ENCODE results near the gene SLC6A6.

SLC6A6 gene

GRCh38 chr3:14411988-14412387, 9.6 kb downstream of the SLC6A6 start:
- Histone ChIP-seq H3K27me3 (ENCODE audit: insufficient read depth, low read length) (no peaks in the 10 kb centered on the region), H2AK5ac (ENCODE audit: low read length) (no peak overlapping the region), H3K4me3 (ENCODE audit: low read depth, low read length) (no peak overlapping the region), H3K18ac (ENCODE audit: low read length) (no peak overlapping the region), H4K12ac (ENCODE audit: low read depth, low read length) (no peak overlapping the region), H3K23ac (ENCODE audit: low read length) (no peak overlapping the region), H2BK120ac (ENCODE audit: insufficient read depth, low read length, poor library complexity) (no peak overlapping the region), H3K79me1 (ENCODE audit: low read length) (peaks cover 18% of the 10 kb centered on the region), H4K91ac (ENCODE audit: low read depth, low read length) (no peak overlapping the region), H3K9ac (ENCODE audit: low read length) (no peak overlapping the region), H3K4ac (ENCODE audit: low read depth, low read length) (no peak overlapping the region), H2BK12ac (ENCODE audit: low read length) (no peak overlapping the region), H4K8ac (ENCODE audit: low read depth, low read length) (no peak overlapping the region), H3K14ac (ENCODE audit: low read length) (no peak overlapping the region), H3K36me3 (ENCODE audit: control insufficient read depth in 1 of 2, insufficient read depth in 2 of 2, low read length in 2 of 2) (peaks cover 33 to 34% of the 10 kb centered on the region in 2 experiments), H3K4me1 (ENCODE audit: control insufficient read depth in 1 of 2, insufficient read depth in 2 of 2, low read length in 2 of 2) (peaks cover 31 to 37% of the 10 kb centered on the region in 2 experiments), H3K27ac (ENCODE audit: low read depth, low read length) (no peak overlapping the region), H3K9me3 (ENCODE audit: insufficient read depth, low read depth, low read length) (no peaks in the 10 kb centered on the region), H3K4me2 (ENCODE audit: low read length) (no peak overlapping the region), H2AFZ (ENCODE audit: insufficient read depth, low read length, poor library complexity) (no peak overlapping the region), H3K79me2 (ENCODE audit: control insufficient read depth, insufficient read depth, low read length, poor library complexity) (peaks cover 3% of the 10 kb centered on the region), H2BK5ac (ENCODE audit: low read depth, low read length, poor library complexity) (no peak overlapping the region)
- no CpG with 5 or more reads among the region's 7 CpGs for WGBS (ENCODE audit: extremely low coverage, insufficient coverage, insufficient read length)
- no peak for DNase-seq

- H2BK12ac ChIP-seq (ENCODE audit: low read length): no peak overlapping the region
- H4K12ac ChIP-seq (ENCODE audit: low read depth, low read length): no peak overlapping the region
- no peak for DNase-seq
- H4K91ac ChIP-seq (ENCODE audit: low read depth, low read length): peak overlapping the region; percentile 16
- no peak overlapping the region for H4K8ac ChIP-seq (ENCODE audit: low read depth, low read length)
- H2AFZ ChIP-seq (ENCODE audit: insufficient read depth, low read length, poor library complexity): no peak overlapping the region
- no peak overlapping the region for H2BK5ac ChIP-seq (ENCODE audit: low read depth, low read length, poor library complexity)
- H3K9me3 ChIP-seq (ENCODE audit: insufficient read depth, low read depth, low read length): no peaks in the 10 kb centered on the region
- no peak overlapping the region for H3K27ac ChIP-seq (ENCODE audit: low read depth, low read length)
- no peak overlapping the region for H3K23ac ChIP-seq (ENCODE audit: low read length)
- peak overlapping the region; percentile 21 for H3K4me2 ChIP-seq (ENCODE audit: low read length)
- peaks cover 3% of the 10 kb centered on the region for H3K79me2 ChIP-seq (ENCODE audit: control insufficient read depth, insufficient read depth, low read length, poor library complexity)
- H2AK5ac ChIP-seq (ENCODE audit: low read length): no peak overlapping the region
- H3K4me1 ChIP-seq (ENCODE audit: control insufficient read depth in 1 of 2, insufficient read depth in 2 of 2, low read length in 2 of 2): peaks cover 31 to 37% of the 10 kb centered on the region in 2 experiments
- H3K4ac ChIP-seq (ENCODE audit: low read depth, low read length): no peak overlapping the region
- no peaks in the 10 kb centered on the region for H3K27me3 ChIP-seq (ENCODE audit: insufficient read depth, low read length)
- no peak overlapping the region for H2BK120ac ChIP-seq (ENCODE audit: insufficient read depth, low read length, poor library complexity)
- no CpG with 5 or more reads among the region's 13 CpGs for WGBS (ENCODE audit: extremely low coverage, insufficient coverage, insufficient read length)
- H3K14ac ChIP-seq (ENCODE audit: low read length): no peak overlapping the region
- H3K36me3 ChIP-seq (ENCODE audit: control insufficient read depth in 1 of 2, insufficient read depth in 2 of 2, low read length in 2 of 2): peaks cover 33 to 34% of the 10 kb centered on the region in 2 experiments
- H3K9ac ChIP-seq (ENCODE audit: low read length): no peak overlapping the region
- H3K18ac ChIP-seq (ENCODE audit: low read length): peak overlapping the region; percentile 19
- no peak overlapping the region for H3K4me3 ChIP-seq (ENCODE audit: low read depth, low read length)
- peaks cover 18% of the 10 kb centered on the region for H3K79me1 ChIP-seq (ENCODE audit: low read length)
Measured at GRCh38 chr3:14412831-14413380, 10.5 kb downstream of the SLC6A6 start.

- peaks cover 3% of the 10 kb centered on the region for H3K79me2 ChIP-seq (ENCODE audit: control insufficient read depth, insufficient read depth, low read length, poor library complexity)
- H2BK5ac ChIP-seq (ENCODE audit: low read depth, low read length, poor library complexity): no peak overlapping the region
- no peak overlapping the region for H2AK5ac ChIP-seq (ENCODE audit: low read length)
- H3K27ac ChIP-seq (ENCODE audit: low read depth, low read length): no peak overlapping the region
- H3K4me2 ChIP-seq (ENCODE audit: low read length): peak overlapping the region; percentile 21
- H3K4me1 ChIP-seq (ENCODE audit: control insufficient read depth in 1 of 2, insufficient read depth in 2 of 2, low read length in 2 of 2): peaks cover 31 to 40% of the 10 kb centered on the region in 2 experiments
- WGBS (ENCODE audit: extremely low coverage, insufficient coverage, insufficient read length): no CpG with 5 or more reads among the region's 11 CpGs
- no peak overlapping the region for H2AFZ ChIP-seq (ENCODE audit: insufficient read depth, low read length, poor library complexity)
- H4K12ac ChIP-seq (ENCODE audit: low read depth, low read length): no peak overlapping the region
- no peak overlapping the region for H3K4ac ChIP-seq (ENCODE audit: low read depth, low read length)
- DNase-seq: no peak
- H3K14ac ChIP-seq (ENCODE audit: low read length): no peak overlapping the region
- H3K9ac ChIP-seq (ENCODE audit: low read length): no peak overlapping the region
- H2BK12ac ChIP-seq (ENCODE audit: low read length): no peak overlapping the region
- no peak overlapping the region for H3K18ac ChIP-seq (ENCODE audit: low read length)
- no peak overlapping the region for H4K91ac ChIP-seq (ENCODE audit: low read depth, low read length)
- peaks cover 21% of the 10 kb centered on the region for H3K79me1 ChIP-seq (ENCODE audit: low read length)
- no peak overlapping the region for H3K4me3 ChIP-seq (ENCODE audit: low read depth, low read length)
- H4K8ac ChIP-seq (ENCODE audit: low read depth, low read length): no peak overlapping the region
- H3K23ac ChIP-seq (ENCODE audit: low read length): no peak overlapping the region
- H3K36me3 ChIP-seq (ENCODE audit: control insufficient read depth in 1 of 2, insufficient read depth in 2 of 2, low read length in 2 of 2): peaks cover 33 to 40% of the 10 kb centered on the region in 2 experiments
- no peaks in the 10 kb centered on the region for H3K9me3 ChIP-seq (ENCODE audit: insufficient read depth, low read depth, low read length)
- no peaks in the 10 kb centered on the region for H3K27me3 ChIP-seq (ENCODE audit: insufficient read depth, low read length)
- no peak overlapping the region for H2BK120ac ChIP-seq (ENCODE audit: insufficient read depth, low read length, poor library complexity)
Measured at GRCh38 chr3:14413381-14414071, 11.1 kb downstream of the SLC6A6 start.

- no peaks in the 10 kb centered on the region for H3K27me3 ChIP-seq (ENCODE audit: insufficient read depth, low read length)
- no peak overlapping the region for H2AFZ ChIP-seq (ENCODE audit: insufficient read depth, low read length, poor library complexity)
Measured at GRCh38 chr3:14414846-14415464, 12.5 kb downstream of the SLC6A6 start.

More at GRCh38 chr3:14414846-14415464, 12.5 kb downstream of the SLC6A6 start:
- no CpG with 5 or more reads among the region's 5 CpGs for WGBS (ENCODE audit: extremely low coverage, insufficient coverage, insufficient read length)
- no peak for DNase-seq
- Histone ChIP-seq H3K18ac (ENCODE audit: low read length) (peak overlapping the region; percentile 13), H3K9ac (ENCODE audit: low read length) (no peak overlapping the region), H3K79me1 (ENCODE audit: low read length) (peaks cover 25% of the 10 kb centered on the region), H2BK5ac (ENCODE audit: low read depth, low read length, poor library complexity) (no peak overlapping the region), H3K9me3 (ENCODE audit: insufficient read depth, low read depth, low read length) (no peaks in the 10 kb centered on the region), H4K91ac (ENCODE audit: low read depth, low read length) (no peak overlapping the region), H4K12ac (ENCODE audit: low read depth, low read length) (no peak overlapping the region), H2BK12ac (ENCODE audit: low read length) (peak overlapping the region; percentile 66), H2BK120ac (ENCODE audit: insufficient read depth, low read length, poor library complexity) (no peak overlapping the region), H3K14ac (ENCODE audit: low read length) (peak overlapping the region; percentile 29), H3K23ac (ENCODE audit: low read length) (no peak overlapping the region), H3K79me2 (ENCODE audit: control insufficient read depth, insufficient read depth, low read length, poor library complexity) (peaks cover 3% of the 10 kb centered on the region), H3K4ac (ENCODE audit: low read depth, low read length) (no peak overlapping the region), H2AK5ac (ENCODE audit: low read length) (no peak overlapping the region), H3K27ac (ENCODE audit: low read depth, low read length) (no peak overlapping the region), H3K36me3 (ENCODE audit: control insufficient read depth in 1 of 2, insufficient read depth in 2 of 2, low read length in 2 of 2) (peaks cover 33 to 36% of the 10 kb centered on the region in 2 experiments), H4K8ac (ENCODE audit: low read depth, low read length) (no peak overlapping the region), H3K4me3 (ENCODE audit: low read depth, low read length) (no peak overlapping the region), H3K4me2 (ENCODE audit: low read length) (no peak overlapping the region), H3K4me1 (ENCODE audit: control insufficient read depth in 1 of 2, insufficient read depth in 2 of 2, low read length in 2 of 2) (peaks cover 31 to 47% of the 10 kb centered on the region in 2 experiments)
